Measurements from ENCODE around the gene DYNLRB2. TPM values are rescaled to one million over a fixed set of nuclear protein-coding genes. Genes with fewer than 3 reads are reported as not detected.
A peak's percentile ranks its signal among the peaks of the same experiment; 100 is the strongest.

Gene DYNLRB2
- total RNA-seq, 5 donors from 2014 or later (not counting 1 experiment from before 2014, with no cell fraction given) = 0.88 TPM; not detected in 4

GRCh38 chr16:80525420-80525819, 15.4 kb upstream of the DYNLRB2 start:
- Mint-ChIP-seq H3K27ac (no peak overlapping the region), H3K36me3 (no peaks in the 10 kb centered on the region), H3K4me1 (peaks cover 0 to 7% (median 2%) of the 10 kb centered on the region in 3 donors), H3K27me3 (peaks cover 0 to 2% of the 10 kb centered on the region in 2 donors), H3K4me3 (no peak overlapping the region), H3K9me3 (no peaks in the 10 kb centered on the region)
- Histone ChIP-seq H3K27ac (ENCODE audit: low read length) (no peak overlapping the region), H3K4me3 (ENCODE audit: control insufficient read depth in 1 of 2, extremely low read depth in 1 of 2, low read length in 1 of 2) (no peak overlapping the region), H3K9me3 (no peaks in the 10 kb centered on the region), H3K4me1 (ENCODE audit: control insufficient read depth in 1 of 2, extremely low read depth in 1 of 2, insufficient read depth in 2 of 2, low read length in 2 of 2) (no peaks in the 10 kb centered on the region), H3K27me3 (replicated peaks in 1 of 2; ENCODE audit: control insufficient read depth in 2 of 2, extremely low read depth in 1 of 2, insufficient read depth in 2 of 2, low read length in 1 of 2) (no peaks in the 10 kb centered on the region), H3K36me3 (ENCODE audit: control insufficient read depth in 2 of 2, extremely low read depth in 1 of 2, insufficient read depth in 1 of 2, low read length in 1 of 2) (no peaks in the 10 kb centered on the region)
- ChIA-PET CTCF (interaction anchor here (0.6 to 1.4 kb wide), 6 partner anchors 8 to 1820 kb away, joined by 3 to 4 read pairs (median 3); no protein-coding TSS in a partner anchor), POLR2A (no interaction called here)
- WGBS (ENCODE audit: insufficient coverage) = 90% methylated on average over 2 of the region's 4 CpGs
- ATAC-seq (replicated peaks in 1 of 4) = no peak
- no peak for DNase-seq

GRCh38 chr16:80526418-80527061, 14.3 kb upstream of the DYNLRB2 start:
- H3K4me1 ChIP-seq (ENCODE audit: control insufficient read depth in 1 of 2, extremely low read depth in 1 of 2, insufficient read depth in 2 of 2, low read length in 2 of 2) = no peaks in the 10 kb centered on the region
- ChIA-PET CTCF (interaction anchor here (0.6 to 1.5 kb wide), 18 partner anchors 9 to 1822 kb away, joined by 3 to 8 read pairs (median 4); partner anchors contain the start of gene DYNLRB2 (in 1 of the 2)), POLR2A (no interaction called here)
- H3K27me3 ChIP-seq (replicated peaks in 1 of 2; ENCODE audit: control insufficient read depth in 2 of 2, extremely low read depth in 1 of 2, insufficient read depth in 2 of 2, low read length in 1 of 2) = no peaks in the 10 kb centered on the region
- no peak overlapping the region for H3K4me3 ChIP-seq (ENCODE audit: control insufficient read depth in 1 of 2, extremely low read depth in 1 of 2, low read length in 1 of 2)
- peaks cover 0 to 7% (median 2%) of the 10 kb centered on the region in 3 donors for H3K4me1 Mint-ChIP-seq
- H3K9me3 ChIP-seq = no peaks in the 10 kb centered on the region
- no peaks in the 10 kb centered on the region for H3K36me3 Mint-ChIP-seq
- peak in 34 of 35 experiments; percentile 19 to 82 (median 45) for DNase-seq
- no peak overlapping the region for H3K4me3 Mint-ChIP-seq
- H3K9me3 Mint-ChIP-seq = no peaks in the 10 kb centered on the region
- peak; percentile 65 to 78 (median 67) for ATAC-seq (replicated peaks in 1 of 4)
- H3K27me3 Mint-ChIP-seq = peaks cover 0 to 2% of the 10 kb centered on the region in 2 donors
- no peak overlapping the region for H3K27ac Mint-ChIP-seq
- H3K27ac ChIP-seq (ENCODE audit: low read length) = no peak overlapping the region
- WGBS (ENCODE audit: insufficient coverage) = 92% methylated on average over 2 of the region's 6 CpGs
- no peaks in the 10 kb centered on the region for H3K36me3 ChIP-seq (ENCODE audit: control insufficient read depth in 2 of 2, extremely low read depth in 1 of 2, insufficient read depth in 1 of 2, low read length in 1 of 2)

GRCh38 chr16:80527297-80527696, 13.5 kb upstream of the DYNLRB2 start:
- Histone ChIP-seq H3K4me1 (ENCODE audit: control insufficient read depth in 1 of 2, extremely low read depth in 1 of 2, insufficient read depth in 2 of 2, low read length in 2 of 2) (no peaks in the 10 kb centered on the region), H3K9me3 (no peaks in the 10 kb centered on the region), H3K27me3 (replicated peaks in 1 of 2; ENCODE audit: control insufficient read depth in 2 of 2, extremely low read depth in 1 of 2, insufficient read depth in 2 of 2, low read length in 1 of 2) (no peaks in the 10 kb centered on the region), H3K36me3 (ENCODE audit: control insufficient read depth in 2 of 2, extremely low read depth in 1 of 2, insufficient read depth in 1 of 2, low read length in 1 of 2) (no peaks in the 10 kb centered on the region), H3K27ac (ENCODE audit: low read length) (no peak overlapping the region), H3K4me3 (ENCODE audit: control insufficient read depth in 1 of 2, extremely low read depth in 1 of 2, low read length in 1 of 2) (no peak overlapping the region)
- 74% methylated on average over 3 of the region's 5 CpGs for WGBS (ENCODE audit: insufficient coverage)
- no peak overlapping the region for H3K27ac Mint-ChIP-seq
- H3K27me3 Mint-ChIP-seq = peaks cover 0 to 2% of the 10 kb centered on the region in 2 donors
- POLR2A ChIA-PET = interaction anchor here in 1 of 2 donors (0.6 kb wide), 1 partner anchor 123 kb away, joined by 4 read pairs; no protein-coding TSS in a partner anchor
- H3K36me3 Mint-ChIP-seq = no peaks in the 10 kb centered on the region
- peak in 26 of 35 experiments; percentile 4 to 54 (median 18) for DNase-seq
- H3K4me3 Mint-ChIP-seq = no peak overlapping the region
- ATAC-seq (replicated peaks in 1 of 4) = peak in 3 of 4 experiments; percentile 33 to 48 (median 44)
- H3K4me1 Mint-ChIP-seq = peaks cover 0 to 7% (median 2%) of the 10 kb centered on the region in 3 donors
- H3K9me3 Mint-ChIP-seq = no peaks in the 10 kb centered on the region
- CTCF ChIA-PET = interaction anchor here (0.6 to 1.5 kb wide), 16 partner anchors 12 to 1822 kb away, joined by 3 to 18 read pairs (median 3); partner anchors contain the start of gene DYNLRB2 (in 1 of the 2)

GRCh38 chr16:80530479-80530878, 10.3 kb upstream of the DYNLRB2 start:
- Histone ChIP-seq H3K27ac (ENCODE audit: low read length) (no peak overlapping the region), H3K36me3 (ENCODE audit: control insufficient read depth in 2 of 2, extremely low read depth in 1 of 2, insufficient read depth in 1 of 2, low read length in 1 of 2) (no peaks in the 10 kb centered on the region), H3K9me3 (no peaks in the 10 kb centered on the region), H3K4me3 (ENCODE audit: control insufficient read depth in 1 of 2, extremely low read depth in 1 of 2, low read length in 1 of 2) (no peak overlapping the region), H3K27me3 (replicated peaks in 1 of 2; ENCODE audit: control insufficient read depth in 2 of 2, extremely low read depth in 1 of 2, insufficient read depth in 2 of 2, low read length in 1 of 2) (no peaks in the 10 kb centered on the region), H3K4me1 (ENCODE audit: control insufficient read depth in 1 of 2, extremely low read depth in 1 of 2, insufficient read depth in 2 of 2, low read length in 2 of 2) (no peaks in the 10 kb centered on the region)
- ChIA-PET CTCF (no interaction called here), POLR2A (no interaction called here)
- Mint-ChIP-seq H3K4me1 (peaks cover 0 to 7% (median 2%) of the 10 kb centered on the region in 3 donors), H3K27ac (no peak overlapping the region), H3K4me3 (no peak overlapping the region), H3K36me3 (no peaks in the 10 kb centered on the region), H3K27me3 (peaks cover 4 to 8% of the 10 kb centered on the region in 2 donors), H3K9me3 (no peaks in the 10 kb centered on the region)
- no peak for DNase-seq
- ATAC-seq (replicated peaks in 1 of 4) = no peak
- no CpG with 5 or more reads among the region's 4 CpGs for WGBS (ENCODE audit: insufficient coverage)

GRCh38 chr16:80536238-80536637, 4.6 kb upstream of the DYNLRB2 start:
- Mint-ChIP-seq H3K9me3 (peaks cover 0 to 3% (median 0%) of the 10 kb centered on the region in 3 donors), H3K27ac (no peak overlapping the region), H3K4me1 (peaks cover 14 to 16% (median 14%) of the 10 kb centered on the region in 3 donors), H3K4me3 (no peak overlapping the region), H3K36me3 (no peaks in the 10 kb centered on the region), H3K27me3 (peaks cover 8 to 14% of the 10 kb centered on the region in 2 donors)
- Histone ChIP-seq H3K4me1 (ENCODE audit: control insufficient read depth in 1 of 2, extremely low read depth in 1 of 2, insufficient read depth in 2 of 2, low read length in 2 of 2) (peaks cover 0 to 10% of the 10 kb centered on the region in 2 experiments), H3K27me3 (replicated peaks in 1 of 2; ENCODE audit: control insufficient read depth in 2 of 2, extremely low read depth in 1 of 2, insufficient read depth in 2 of 2, low read length in 1 of 2) (no peaks in the 10 kb centered on the region), H3K36me3 (ENCODE audit: control insufficient read depth in 2 of 2, extremely low read depth in 1 of 2, insufficient read depth in 1 of 2, low read length in 1 of 2) (no peaks in the 10 kb centered on the region), H3K27ac (ENCODE audit: low read length) (no peak overlapping the region), H3K4me3 (ENCODE audit: control insufficient read depth in 1 of 2, extremely low read depth in 1 of 2, low read length in 1 of 2) (no peak overlapping the region), H3K9me3 (no peaks in the 10 kb centered on the region)
- no CpG with 5 or more reads among the region's 2 CpGs for WGBS (ENCODE audit: insufficient coverage)
- ATAC-seq (replicated peaks in 1 of 4) = no peak
- CTCF ChIA-PET = no interaction called here
- no peak for DNase-seq
- POLR2A ChIA-PET = no interaction called here

GRCh38 chr16:80541306-80541694, 507 bp downstream of the DYNLRB2 start:
- Mint-ChIP-seq H3K27me3 (peaks cover 0 to 3% of the 10 kb centered on the region in 2 donors), H3K27ac (peak overlapping the region; percentile 93 to 98), H3K9me3 (peaks cover 0 to 3% (median 0%) of the 10 kb centered on the region in 3 donors), H3K36me3 (no peaks in the 10 kb centered on the region), H3K4me1 (peaks cover 18 to 21% (median 19%) of the 10 kb centered on the region in 3 donors), H3K4me3 (peak overlapping the region; percentile 89 to 96 (median 95))
- 38% methylated on average over 4 of the region's 6 CpGs for WGBS (ENCODE audit: insufficient coverage)
- POLR2A ChIA-PET = no interaction called here
- no peak for DNase-seq
- peak overlapping the region; percentile 86 for H3K27ac ChIP-seq (ENCODE audit: low read length)
- H3K27me3 ChIP-seq (replicated peaks in 1 of 2; ENCODE audit: control insufficient read depth in 2 of 2, extremely low read depth in 1 of 2, insufficient read depth in 2 of 2, low read length in 1 of 2) = no peaks in the 10 kb centered on the region
- no peak for ATAC-seq (replicated peaks in 1 of 4)
- CTCF ChIA-PET = no interaction called here
- no peaks in the 10 kb centered on the region for H3K9me3 ChIP-seq
- no peaks in the 10 kb centered on the region for H3K36me3 ChIP-seq (ENCODE audit: control insufficient read depth in 2 of 2, extremely low read depth in 1 of 2, insufficient read depth in 1 of 2, low read length in 1 of 2)
- peak overlapping the region; percentile 80 to 83 for H3K4me3 ChIP-seq (ENCODE audit: control insufficient read depth in 1 of 2, extremely low read depth in 1 of 2, low read length in 1 of 2)
- H3K4me1 ChIP-seq (ENCODE audit: control insufficient read depth in 1 of 2, extremely low read depth in 1 of 2, insufficient read depth in 2 of 2, low read length in 2 of 2) = peaks cover 0 to 11% of the 10 kb centered on the region in 2 experiments
